Measurements from ENCODE around the gene TRIP4.
"Not testable (repeated sequence)": the region's sequence is repeated elsewhere in the genome, so short reads cannot be mapped to it uniquely, and the experiment has no call there.

Gene TRIP4

DNA sequence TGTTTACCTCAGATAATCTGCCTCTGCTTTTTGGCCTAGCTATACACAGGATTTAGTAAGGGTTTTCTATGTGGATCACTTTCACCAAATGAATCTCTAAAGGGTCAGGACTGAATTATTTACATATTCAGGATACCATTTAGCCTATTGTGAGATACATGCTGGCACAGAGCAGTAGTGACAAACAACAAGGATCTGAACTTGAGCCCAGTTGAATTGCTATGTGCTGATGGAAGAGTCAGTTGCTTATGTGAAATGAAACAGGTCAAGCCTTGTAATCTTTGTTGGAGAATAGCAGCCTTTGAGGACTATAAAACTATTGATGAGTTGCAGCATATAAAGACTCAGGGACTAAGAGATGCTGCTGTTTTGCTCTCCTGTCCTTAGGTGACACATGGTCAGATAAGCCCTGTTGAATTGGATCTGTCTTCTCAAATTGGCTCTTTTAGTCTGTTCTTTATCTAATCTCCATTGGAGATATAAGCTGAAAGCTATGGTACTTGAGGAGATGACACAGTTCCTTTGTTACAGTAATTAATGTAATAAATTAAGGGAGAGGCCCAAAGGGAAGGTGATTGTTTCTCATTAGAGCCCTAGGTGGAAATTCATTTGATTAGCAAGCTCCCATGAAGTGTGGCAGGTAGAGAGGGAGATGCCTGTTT, 103.1 kb downstream of the TRIP4 start:
- no peak for DNase-seq (ENCODE audit: low read depth in 2 of 2)

DNA sequence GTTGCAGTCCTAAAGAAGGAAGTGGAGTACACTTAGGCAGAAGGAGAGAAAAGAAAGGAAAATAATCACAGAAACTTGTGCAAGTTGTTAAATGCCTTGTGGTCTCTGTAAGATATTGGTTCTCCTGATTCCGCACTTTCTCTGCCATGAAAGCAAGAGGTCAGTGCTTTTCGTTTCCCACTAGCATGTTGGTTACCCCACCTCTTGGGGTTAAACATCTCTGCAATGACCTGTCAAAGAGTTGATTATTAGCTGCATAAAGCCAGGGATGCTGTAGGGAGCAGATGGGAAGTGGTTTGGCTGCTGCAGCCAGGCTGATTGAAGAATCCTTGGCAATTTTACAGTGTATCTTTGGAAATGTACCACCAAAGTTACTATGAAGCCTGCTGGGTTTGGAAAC, 106.0 kb downstream of the TRIP4 start:
- DNase-seq (ENCODE audit: low read depth in 2 of 2), result no peak

DNA sequence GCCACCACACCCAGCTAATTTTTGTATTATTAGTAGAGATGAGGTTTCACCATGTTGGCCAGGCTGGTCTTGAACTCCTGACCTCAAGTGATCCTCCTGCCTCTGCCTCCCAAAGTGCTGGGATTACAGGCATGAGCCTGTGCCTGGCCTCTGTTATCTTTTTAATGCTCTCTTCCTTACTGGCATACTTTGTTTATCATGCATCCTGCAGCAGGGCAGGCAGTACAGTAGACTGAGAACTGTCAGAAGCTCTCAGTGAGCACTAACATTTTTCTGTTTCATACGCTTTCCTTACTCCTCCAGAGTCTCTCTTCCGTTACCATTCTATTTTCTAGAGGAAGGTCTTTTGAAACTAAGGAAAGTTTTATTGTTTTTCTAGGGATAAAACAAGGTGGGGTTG, 108.3 kb downstream of the TRIP4 start:
- not testable (repeated sequence) for DNase-seq (ENCODE audit: low read depth in 2 of 2)

DNA sequence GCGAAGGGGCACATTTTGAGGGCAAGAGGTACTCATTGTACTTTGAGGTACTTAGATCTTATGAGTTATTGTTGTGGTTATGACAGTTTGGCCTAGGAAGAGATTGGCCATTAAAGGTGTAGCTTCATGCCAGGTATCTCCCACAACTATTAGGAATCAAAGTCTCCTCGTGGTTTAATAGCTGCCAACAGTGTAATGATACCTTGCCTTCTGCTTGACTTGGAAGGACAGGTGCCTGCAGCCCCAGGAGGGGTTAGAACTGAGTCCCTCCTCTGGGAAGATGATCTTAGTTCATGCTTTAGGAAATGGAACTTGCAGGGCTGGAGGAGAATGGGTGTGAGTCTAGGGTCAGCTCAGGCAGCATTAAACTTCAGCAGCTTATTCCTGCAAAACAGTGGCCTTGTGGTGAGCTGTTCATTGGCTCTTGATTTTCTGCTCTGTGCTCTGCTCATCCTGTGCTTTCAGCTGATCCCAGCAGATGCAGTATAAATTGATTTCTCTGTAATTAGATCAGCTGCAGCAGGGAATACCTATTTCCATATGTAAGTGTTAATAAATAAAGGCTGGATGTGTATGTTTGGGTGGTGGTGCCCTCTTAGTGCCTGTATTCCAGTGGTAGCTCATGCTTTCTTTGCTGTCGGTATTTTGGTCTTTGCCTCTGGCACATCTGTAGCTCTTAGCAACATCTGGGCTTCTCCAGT, 113.2 kb downstream of the TRIP4 start:
- DNase-seq (ENCODE audit: low read depth in 2 of 2), result no peak

DNA sequence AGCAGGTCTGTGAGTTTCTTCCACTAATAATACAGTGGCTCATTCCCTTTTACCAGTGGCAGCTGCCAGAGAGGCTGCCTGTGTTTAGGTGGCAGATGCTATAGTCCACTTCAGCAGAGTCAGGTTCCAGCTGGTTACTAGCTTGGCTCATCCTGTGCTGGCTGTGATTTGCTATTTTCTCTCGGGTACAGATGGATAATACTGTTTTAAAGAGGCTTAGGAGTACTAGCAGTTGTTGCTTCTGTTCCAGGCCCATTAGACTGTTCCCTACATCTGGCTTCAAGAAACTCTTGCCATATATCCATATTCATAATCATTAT, 113.7 kb downstream of the TRIP4 start:
- DNase-seq (ENCODE audit: low read depth in 2 of 2), result no peak

DNA sequence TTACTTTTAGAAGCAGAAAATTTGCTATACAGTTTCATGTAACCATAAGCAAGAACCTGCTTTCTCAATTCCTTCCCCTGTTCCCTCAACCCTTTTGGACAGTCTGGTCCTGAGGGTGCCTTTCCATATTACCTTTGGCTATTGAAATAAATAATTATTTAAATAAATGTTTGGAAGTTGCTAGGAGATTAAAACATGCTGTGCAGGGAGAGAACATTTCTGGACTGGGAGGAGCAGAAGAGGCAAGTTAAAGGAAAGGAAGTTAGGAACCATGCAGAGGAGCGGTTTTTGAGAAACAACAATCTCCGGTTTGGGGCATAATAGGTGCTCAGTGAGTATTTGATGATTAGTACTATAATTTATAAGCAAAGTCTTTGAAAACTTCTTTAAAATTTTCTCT, 114.5 kb downstream of the TRIP4 start:
- DNase-seq (ENCODE audit: low read depth in 2 of 2), result no peak

DNA sequence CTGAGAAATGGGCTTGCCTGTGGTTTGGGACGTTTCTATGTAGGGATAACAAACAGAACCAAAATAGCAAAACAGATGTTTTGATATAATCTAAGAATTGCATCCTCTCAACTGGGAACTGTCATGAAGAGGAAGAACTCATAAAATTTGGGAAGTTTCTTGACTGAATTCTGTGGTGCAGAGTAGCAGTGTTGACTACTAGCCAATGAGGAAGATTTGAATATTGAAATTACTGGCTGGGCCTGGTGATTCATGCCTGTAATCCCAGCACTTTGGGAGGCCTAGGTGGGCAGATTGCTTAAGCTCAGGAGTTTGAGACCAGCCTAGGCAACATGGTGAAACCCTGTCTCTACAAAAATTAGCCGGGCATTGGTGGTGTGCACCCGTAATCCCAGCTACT, 114.9 kb downstream of the TRIP4 start:
- DNase-seq (ENCODE audit: low read depth in 2 of 2), result no peak

DNA sequence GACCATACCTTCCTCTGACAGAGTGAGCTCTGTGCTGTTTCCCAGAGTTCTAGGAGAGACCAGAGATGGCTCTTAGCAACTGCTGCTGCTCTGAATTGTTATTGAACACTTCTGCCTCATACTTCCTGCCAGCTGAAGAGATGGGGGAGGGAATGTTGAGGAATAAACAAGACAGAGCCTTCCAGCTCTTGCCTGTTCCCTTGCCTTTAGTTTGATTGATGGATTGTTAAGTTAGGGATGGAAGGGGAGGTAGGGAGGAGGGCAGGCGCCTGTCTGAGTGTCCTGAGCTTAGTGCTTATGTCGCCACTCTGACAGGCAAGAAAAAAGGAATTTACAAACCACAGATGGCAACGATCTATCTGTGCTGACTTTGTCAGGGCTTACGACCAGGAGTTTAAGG, 115.6 kb downstream of the TRIP4 start:
- no peak for DNase-seq (ENCODE audit: low read depth in 2 of 2)

DNA sequence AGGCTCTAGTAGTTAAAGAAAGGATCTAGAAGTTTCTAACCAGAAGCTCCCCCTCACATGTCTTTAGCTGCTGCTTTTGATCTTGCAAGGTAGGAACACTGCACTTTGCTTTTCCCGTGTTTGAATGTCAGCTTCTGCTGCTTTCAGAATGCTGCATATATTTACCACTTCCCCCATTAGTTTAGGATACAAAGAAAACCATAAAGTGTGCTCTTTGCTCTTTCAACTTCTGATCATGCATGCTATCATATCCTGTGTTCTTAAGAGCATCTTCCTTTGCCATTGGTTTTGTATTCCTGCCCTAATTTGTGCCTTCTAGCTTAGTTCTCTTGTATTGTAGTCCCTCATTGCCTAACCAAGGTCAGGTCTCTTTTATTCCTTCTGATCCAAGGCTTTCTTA, 116.0 kb downstream of the TRIP4 start:
- no peak for DNase-seq (ENCODE audit: low read depth in 2 of 2)
